HG03442 (cell line): ENCODE results near the gene MRPL27.

Experiments used
- ATAC-seq: cut with Tn5 transposase; IDR thresholded peaks from one replicate; pipeline ENCODE4 v1.9.1; 2021; ENCODE audit warnings: mild to moderate bottlenecking, moderate library complexity; ENCODE audit not compliant: unreplicated experiment

The MRPL27 gene

DNA sequence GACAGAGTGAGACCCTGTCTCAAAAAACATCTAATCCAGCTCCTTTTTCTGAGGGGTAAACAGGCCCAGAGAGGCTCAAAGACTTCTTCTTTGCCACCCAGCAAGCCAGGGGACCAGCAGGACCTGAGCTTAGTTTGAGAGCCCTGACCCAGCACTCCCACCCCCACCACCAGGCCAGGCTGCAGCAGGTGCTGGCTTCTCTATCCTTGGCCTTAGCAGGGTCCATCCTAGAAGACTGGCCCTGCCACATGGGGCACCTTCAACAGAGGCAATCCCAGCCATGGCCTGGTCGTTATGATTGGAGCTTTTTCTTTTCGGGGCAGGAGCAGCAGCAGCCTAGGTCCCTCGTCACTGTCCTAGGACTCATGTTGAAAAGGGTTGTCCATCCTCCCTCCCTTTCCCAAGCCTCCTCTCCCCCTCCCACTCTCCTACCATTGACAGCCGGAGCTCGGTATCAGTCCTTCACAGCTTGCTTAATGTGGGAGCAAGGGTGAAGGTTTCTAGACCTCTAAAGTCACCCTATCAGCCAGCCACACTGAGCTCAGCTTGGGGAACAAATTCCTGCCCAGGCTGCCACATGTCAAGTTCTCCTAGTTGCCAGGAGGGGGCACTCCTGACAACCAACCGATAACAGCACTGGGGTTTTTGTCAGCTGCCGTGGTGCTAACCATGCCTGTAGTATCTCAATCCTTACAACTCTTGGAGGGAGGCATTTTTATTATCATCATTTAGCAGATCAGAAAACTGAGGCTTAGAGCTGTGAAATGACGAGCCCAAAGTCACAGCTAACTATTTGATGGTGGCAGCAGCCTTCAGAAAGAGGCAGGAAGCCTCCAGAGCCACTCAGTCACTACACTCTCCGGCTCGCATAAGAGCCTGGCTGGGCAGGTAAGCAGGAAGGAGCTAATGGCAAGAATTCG, 11.2 kb downstream of the MRPL27 start:
- peak; percentile 65 for ATAC-seq

DNA sequence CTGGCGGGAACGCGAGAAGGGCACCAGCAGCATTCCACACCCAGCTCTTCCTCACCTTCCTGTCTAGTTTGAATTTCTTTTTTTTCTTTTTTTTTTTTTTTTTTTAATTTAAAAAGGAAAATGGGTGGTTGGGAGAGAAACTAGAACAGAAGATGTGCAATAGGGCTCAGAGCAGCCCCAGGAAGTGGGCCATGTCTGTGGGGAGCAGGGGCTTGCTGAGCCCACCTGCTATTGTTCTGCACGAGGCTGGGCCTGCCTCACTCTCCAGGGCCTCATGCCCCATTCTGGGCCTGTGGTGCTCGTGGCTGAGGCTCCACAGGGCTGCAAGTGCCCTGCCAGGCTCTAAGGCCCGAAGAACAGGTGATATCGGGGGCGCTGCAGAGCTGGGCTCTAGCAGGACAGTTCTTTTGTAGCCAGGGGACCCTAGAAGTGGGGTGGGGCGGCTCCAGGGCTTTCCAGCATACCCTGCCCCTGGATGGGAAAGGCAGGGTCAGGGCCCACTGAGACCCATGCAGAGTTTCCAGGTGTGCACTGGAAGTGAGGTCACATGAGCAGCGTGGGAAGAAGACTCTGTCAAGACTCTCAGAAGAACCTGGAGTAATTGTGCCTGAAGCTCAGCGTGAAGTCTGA, 12.4 kb downstream of the MRPL27 start:
- ATAC-seq, result no peak

GRCh38 chr17:50359998-50360461, 13.0 kb downstream of the MRPL27 start:
- ATAC-seq, result no peak

- no peak for ATAC-seq
These were observed 13.8 kb downstream of the MRPL27 start for GRCh38 chr17:50359005-50359699.

- no peak for ATAC-seq
These were observed 14.8 kb downstream of the MRPL27 start for GRCh38 chr17:50358177-50358576.

- ATAC-seq, result no peak
These were observed 16.0 kb downstream of the MRPL27 start for GRCh38 chr17:50356892-50357510.

DNA sequence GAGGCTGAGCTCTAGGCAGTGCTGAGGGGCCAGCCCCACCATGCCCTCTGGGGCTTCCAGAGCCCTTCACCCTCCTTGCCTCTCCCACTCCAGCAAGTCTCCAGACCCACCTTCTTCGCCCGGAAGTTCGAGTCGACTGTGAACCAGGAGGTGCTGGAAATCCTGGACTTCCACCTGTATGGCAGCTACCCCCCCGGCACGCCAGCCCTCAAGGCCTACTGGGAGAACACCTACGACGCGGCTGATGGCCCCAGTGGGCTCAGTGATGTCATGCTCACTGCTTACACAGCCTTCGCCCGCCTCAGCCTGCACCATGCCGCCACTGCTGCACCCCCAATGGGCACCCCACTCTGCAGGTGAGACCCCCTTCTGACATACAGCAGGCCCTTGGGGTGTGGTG, 16.6 kb downstream of the MRPL27 start:
- ATAC-seq, result no peak

GRCh38 chr17:50355701-50356341, 17.2 kb downstream of the MRPL27 start:
- no peak for ATAC-seq

DNA sequence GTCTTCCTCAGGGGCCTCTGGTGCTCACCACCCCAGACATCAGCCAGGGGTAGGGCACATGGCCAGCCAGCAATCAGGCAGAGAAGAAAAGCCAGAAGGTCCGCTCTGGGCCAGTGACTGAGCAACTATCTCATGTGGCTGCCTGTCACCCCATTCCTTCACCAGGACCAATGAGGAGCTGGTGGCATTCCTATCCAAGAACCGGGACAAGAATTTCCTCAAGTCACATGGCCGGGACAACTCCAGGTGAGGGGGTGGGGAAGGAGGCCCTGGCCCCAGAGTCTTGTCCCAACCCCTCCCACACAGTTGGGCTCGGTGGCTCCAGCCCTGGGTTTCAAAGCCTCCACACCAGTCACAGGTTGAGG, 17.7 kb downstream of the MRPL27 start:
- ATAC-seq, result no peak

DNA sequence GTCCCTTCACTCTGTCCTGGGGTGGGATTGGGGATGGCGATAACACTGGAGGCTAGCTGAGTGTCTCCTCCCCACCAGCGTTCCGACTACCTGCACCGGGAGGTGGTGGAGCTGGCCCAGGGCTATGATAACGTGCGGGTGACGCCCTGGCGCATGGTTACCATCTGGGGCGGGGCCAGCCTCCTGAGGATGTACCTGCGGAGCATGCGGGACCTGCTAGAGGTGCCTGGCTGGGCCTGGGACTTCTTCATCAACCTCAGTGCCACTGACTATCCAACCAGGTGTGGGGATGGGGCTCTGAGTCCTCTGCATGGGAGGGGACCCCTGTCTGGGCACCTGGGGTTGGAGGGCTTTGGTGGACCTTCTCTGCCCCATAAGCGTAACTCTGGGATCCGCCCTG, 18.2 kb downstream of the MRPL27 start:
- ATAC-seq, result no peak

- ATAC-seq, result no peak
These were observed 18.8 kb downstream of the MRPL27 start for GRCh38 chr17:50354198-50354597.

- no peak for ATAC-seq
These were observed 19.3 kb downstream of the MRPL27 start for GRCh38 chr17:50353600-50354195.

DNA sequence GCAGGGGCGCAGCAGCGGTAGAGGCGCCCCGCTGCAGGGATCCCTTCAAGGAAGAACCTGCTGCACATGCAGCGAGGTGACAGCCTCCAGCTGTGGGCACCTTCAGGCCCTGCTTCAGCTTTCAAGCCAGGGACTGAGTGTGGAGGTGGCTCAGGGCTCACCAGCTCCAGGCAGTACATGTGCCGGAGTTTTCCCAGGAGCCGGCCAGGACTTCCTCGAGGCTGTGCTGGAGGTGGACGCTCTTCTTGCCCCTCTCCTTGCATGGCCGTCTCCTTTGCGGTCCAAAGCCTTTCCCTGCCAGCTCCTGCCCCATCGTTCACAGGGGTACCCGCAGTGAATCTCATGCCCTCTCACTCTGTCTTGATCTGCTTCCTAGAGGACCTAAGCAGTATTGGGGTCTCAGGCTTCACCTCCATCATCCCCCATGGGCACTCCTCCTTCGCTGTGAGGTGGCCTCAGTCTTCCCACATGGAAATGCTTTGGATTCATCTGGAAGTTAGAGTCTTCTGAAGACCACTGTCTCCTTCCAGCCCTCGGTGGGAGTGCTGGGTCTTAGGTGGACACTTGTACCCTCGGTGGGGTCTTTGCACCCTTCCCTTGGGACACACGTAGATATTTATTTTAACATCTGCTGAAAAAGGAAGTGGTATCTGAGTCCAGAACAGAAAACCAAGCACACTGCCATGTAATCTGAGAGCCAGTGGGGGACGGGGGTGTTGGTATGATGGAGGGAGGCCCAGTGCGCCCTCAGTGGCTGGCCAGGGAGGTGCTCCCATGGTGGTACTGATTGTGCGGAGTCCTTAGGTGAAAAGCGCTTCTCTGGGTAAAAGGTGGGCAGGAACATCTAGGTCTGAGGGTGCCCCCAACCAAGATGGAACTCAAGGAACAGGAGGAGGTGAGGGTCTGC, 20.0 kb downstream of the MRPL27 start:
- no peak for ATAC-seq

DNA sequence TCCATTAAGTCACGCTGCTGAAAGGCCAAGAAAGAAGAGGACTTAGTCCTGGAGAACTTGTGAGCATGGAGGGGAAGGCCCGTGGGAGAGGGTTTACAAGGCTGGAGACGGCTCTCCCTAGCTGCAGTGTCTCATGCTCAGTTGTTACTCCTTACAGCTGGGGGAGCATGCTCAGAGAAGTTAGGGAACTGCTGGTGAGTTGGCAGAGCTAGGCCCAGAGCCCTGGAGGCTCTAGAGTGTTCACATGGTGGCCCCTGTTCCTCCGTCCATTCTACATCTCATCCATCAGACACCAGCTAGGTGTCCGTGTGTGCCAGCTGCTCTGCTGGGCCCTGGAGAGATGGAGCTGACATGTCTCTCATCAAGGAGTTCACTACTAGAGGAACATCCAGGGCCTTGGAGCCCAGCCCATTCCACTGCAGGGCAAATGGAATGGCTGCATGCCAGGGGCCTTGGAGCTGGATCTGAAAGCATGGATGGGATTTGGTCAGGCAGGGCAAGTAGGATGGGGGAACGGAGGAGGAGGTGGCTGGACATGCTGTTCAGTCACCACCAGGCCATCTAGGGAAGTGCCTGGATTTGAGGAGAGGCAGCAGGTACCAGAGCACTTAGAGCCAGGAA, 20.8 kb downstream of the MRPL27 start:
- no peak for ATAC-seq

DNA sequence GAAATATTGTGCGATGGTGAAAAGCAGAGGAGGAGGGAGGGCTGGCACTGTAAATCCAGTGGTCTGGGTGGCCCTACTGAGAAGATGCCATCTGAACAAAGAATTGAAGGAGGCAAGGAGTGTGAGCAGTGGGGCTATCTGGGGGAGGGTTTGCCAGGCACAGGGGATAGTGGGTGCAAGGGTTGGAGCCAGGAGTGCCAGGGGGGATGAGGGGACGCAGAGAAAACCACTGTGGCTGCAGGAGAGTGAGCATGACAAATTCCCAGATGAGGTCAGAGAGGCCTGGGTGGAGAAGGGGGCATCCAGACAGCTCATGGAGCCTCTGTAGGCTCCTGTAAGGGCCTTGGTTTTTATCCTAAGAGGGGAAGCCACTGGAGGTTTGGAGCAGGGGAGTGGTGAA, 22.3 kb downstream of the MRPL27 start:
- ATAC-seq, result no peak

DNA sequence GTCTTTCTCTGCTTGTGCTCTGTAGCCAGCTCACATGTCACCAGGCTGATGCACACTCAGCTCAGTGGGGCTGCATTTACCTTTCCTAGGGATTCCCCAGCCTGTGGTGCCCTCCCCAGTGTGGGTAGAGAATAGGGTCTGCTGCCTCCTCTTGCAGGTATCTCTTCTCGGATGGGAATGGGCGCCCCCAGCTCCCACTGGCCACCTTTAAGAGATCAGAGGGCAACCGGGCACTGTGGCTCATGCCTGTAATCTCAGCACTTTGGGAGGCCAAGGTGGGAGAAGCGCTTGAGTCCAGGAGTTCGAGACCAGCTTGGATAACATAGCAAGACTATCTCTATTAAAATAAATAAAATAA, 23.8 kb downstream of the MRPL27 start:
- no peak for ATAC-seq

DNA sequence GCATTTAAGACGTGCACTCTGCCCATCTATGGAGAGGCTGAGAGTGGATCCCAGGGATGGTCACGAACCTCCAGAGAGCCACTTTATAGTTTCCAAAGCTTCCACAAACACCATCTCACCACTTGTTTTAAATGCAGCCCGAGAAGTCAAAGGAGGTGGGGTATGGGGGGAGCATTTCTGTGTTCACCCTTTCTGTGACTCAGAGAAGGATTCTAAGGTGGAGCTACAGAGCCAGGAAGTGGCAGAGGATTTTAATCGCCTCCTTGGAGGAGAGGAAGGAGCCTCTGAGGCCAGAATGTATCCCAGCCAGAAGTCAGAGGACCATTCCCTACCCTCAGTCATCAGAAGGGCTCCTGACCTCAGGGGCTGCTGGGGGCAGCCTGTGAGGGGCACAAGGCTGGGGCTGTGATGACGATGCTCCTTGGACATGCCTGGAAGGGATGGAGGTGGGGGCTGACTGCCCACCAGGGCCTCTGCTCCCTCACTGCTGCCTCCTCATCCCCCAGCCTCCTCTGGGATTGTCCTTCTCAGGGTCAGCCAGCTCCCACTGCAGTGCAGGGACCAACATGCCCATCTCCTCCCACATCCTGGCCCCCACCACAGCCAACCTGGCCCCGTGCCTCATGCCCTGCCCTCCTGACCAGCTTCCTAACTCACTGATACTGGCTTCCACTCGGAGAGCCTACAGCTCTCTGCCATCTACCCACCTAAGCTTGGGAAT, 24.3 kb downstream of the MRPL27 start:
- no peak for ATAC-seq

- ATAC-seq, result no peak
These were observed 25.1 kb downstream of the MRPL27 start for GRCh38 chr17:50347894-50348291.
